Measurements from ENCODE around the gene PARD3.
"Not testable (repeated sequence)": the region's sequence is repeated elsewhere in the genome, so short reads cannot be mapped to it uniquely, and the experiment has no call there.

PARD3 gene

GRCh38 chr10:34360984-34361383, 454.1 kb downstream of the PARD3 start:
- no peak for DNase-seq

- DNase-seq, result no peak
These were observed 455.7 kb downstream of the PARD3 start for GRCh38 chr10:34359435-34359813.

DNA sequence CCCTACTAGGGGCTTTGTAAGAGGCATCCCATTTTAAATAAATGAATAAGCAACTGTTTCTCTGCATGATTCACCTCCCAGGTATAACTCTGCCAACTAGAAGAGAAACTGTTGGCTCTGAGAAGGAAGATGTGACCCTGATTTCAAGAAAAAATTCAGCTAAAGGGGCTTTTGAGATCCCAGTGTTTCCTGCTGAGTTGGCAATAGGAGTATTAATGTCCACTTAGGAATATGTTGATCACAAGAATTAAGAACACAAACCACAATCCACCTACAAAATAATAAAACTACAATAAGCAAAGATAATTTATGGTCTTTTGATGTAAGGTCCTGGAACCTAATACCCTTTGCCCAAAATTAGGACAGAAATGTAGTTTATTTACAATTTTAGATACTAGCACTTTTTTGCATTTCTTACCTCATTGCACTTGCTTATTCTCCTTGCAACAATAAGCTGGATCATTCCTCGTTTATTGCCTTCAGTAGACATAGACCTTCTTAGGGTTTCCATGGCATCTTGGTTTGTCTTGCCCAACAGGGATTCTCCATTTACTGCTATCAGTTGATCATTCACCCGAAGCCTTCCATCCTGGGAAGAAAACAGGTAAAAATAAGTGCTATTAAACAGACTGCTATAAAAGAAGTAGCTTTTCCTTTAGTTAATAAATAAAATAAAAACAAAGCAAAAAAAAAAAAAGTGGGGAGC, 456.2 kb downstream of the PARD3 start:
- DNase-seq, result no peak

DNA sequence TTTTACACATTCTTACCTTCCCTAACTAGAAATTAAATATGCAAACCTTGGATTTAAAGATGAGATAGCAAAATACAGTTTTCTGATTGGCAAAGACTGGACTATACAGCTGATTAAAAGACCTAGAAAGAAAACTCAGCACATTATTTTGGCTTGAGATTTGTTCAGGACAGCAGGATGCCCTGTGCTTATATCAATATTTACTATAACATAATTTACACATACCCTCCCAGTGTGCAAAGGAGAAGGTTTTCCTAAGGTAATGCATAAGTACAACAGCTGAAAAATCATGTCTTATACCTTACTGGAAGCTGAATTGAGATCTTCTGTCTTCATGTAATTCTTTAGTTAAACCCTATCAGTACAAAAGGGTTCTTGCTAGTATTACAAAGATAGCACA, 458.6 kb downstream of the PARD3 start:
- DNase-seq, result no peak

DNA sequence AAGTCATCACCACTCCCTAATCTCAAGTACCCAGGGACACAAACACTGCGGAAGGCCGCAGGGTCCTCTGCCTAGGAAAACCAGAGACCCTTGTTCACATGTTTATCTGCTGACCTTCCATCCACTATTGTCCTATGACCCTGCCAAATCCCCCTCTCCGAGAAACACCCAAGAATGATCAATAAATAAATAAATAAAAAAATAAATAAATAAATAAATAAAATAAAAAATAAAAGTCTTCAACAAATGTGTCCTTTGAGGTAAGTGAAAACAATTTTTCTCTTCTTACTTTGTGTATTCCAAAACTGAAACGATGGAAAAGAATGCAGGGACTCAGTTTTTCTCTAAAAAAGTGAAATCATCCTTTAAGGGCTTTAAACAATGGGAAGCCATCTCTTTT, 461.6 kb downstream of the PARD3 start:
- not testable (repeated sequence) for DNase-seq

GRCh38 chr10:34352599-34353204, 462.4 kb downstream of the PARD3 start:
- DNase-seq, result not testable (repeated sequence)

- DNase-seq, result no peak
These were observed 463.9 kb downstream of the PARD3 start for GRCh38 chr10:34351161-34351560.

DNA sequence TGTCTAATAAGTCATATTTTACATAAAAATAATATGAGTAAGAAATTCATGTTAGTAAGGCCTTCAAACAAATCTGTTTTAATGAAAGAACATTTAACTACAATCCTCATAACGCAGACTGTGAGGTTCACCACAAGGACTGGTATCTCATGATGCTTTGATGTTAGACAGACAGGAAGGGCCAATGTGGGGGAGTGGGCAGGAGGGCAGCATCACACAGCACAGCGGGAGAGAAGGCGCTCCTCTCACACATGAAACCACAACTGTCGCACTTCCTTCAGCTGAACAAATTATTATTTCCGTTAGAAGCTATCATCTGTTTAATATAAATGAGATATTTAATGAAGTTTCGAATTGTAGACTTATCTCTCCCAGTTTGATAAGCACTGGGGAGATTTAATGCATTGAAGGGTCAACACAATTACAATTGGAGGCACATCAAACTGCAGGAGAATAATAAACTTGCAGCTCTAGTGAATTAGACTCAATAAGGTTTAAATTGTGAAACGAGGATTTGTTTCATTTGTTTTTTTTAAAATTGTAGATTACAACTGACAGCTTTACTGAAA, 466.1 kb downstream of the PARD3 start:
- DNase-seq, result no peak

- no peak for DNase-seq
These were observed 467.1 kb downstream of the PARD3 start for GRCh38 chr10:34348021-34348420.

GRCh38 chr10:34347131-34347530, 468.0 kb downstream of the PARD3 start:
- DNase-seq, result no peak

DNA sequence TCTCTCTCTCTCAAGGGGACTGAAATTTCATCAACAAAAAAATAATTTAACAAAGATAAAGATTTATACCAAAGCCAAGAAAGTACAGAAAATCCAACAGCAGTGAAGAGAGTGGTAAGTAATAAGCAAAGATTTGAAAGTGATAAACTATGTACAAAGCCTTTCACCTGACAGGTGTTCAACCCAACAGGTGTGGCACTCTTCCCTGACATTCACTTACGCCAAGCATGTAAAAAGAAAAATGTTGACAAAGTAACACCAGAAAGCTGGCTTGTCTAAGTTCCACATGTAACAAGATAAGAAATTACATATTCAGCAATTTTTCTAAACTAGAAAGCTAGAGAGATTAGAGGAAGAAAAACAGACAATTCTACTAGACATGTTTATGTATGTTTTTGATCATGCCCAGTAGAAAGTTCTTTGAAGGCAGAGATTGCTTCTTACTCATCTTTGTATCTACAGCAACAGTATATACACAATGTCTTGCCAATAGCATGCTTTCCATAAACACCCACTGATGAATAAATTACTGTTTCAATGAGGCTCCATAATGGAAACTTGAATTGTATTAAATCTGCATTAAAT, 468.5 kb downstream of the PARD3 start:
- DNase-seq, result no peak

- no peak for DNase-seq
These were observed 469.7 kb downstream of the PARD3 start for GRCh38 chr10:34345383-34345782.

DNA sequence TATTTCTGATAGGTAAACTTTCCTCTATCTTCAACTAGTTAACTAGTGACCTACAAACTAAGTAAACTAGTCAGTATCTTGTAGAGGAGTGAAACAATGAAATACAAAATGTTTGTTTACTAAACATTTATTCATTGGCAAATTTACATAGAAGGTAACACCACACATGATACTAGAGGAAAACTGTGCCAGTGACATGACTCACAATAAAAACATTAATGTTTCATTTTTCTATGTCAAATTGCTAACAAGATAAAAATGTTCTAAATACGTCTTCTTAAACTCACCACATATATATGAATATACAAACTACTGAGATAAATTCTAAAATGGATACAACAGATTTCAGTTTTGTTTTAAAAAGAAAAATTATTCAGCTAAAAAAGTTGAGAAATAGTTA, 471.3 kb downstream of the PARD3 start:
- no peak for DNase-seq

- no peak for DNase-seq
These were observed 473.6 kb downstream of the PARD3 start for GRCh38 chr10:34341473-34341872.

- no peak for DNase-seq
These were observed 474.2 kb downstream of the PARD3 start for GRCh38 chr10:34340934-34341333.

- no peak for DNase-seq
These were observed 475.1 kb downstream of the PARD3 start for GRCh38 chr10:34339816-34340553.

GRCh38 chr10:34337917-34338316, 477.2 kb downstream of the PARD3 start:
- no peak for DNase-seq

GRCh38 chr10:34335960-34336690, 479.0 kb downstream of the PARD3 start:
- no peak for DNase-seq

- DNase-seq, result no peak
These were observed 480.2 kb downstream of the PARD3 start for GRCh38 chr10:34334908-34335307.

GRCh38 chr10:34333513-34333912, 481.6 kb downstream of the PARD3 start:
- no peak for DNase-seq

DNA sequence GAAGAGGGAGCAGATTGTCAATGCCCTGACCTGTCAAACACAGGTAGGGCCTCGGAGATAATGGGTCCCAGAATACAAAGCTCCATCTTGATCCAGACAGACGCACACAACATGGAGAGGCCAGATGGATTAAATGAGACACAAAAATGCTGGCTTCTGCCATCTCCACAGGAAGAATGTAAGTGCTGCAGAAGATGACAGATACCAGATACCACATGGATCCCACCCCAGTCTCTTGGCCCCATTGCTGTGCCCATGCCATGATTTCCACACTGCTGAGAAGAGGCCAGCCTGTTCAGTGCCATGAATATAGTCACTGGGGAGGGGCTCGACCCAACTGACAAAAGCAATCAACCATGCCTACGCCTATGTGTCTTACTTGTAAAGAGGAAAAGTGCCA, 487.9 kb downstream of the PARD3 start:
- no peak for DNase-seq

DNA sequence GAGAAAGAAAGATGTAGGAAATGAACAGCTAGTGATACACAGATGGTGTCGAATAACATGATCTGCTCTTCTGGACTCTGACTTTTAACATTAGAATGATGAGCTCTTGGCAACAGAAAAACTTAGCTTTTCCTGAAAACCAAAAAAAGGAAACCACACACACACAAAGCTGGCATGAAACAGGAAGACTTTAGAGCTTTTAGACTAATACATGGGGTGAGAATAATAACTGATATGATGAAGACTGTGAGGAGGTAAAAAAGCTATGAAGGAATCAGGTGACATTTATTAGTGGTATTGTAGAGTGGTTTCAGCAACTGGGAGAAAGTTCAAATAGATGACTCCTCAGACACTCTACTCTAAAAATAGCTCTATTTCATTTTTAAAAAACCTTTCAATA, 491.9 kb downstream of the PARD3 start:
- no peak for DNase-seq

GRCh38 chr10:34320265-34320664, 494.8 kb downstream of the PARD3 start:
- DNase-seq, result no peak

All from NCI-H1436 (cell line).